Astrocyte (in vitro differentiated cells and primary cell): ENCODE data around the gene DCAF15. TPM values are rescaled to one million over a fixed set of nuclear protein-coding genes. Genes with fewer than 3 reads are reported as not detected.

Experiments used
- DNase-seq: peaks from one replicate; pipeline ENCODE4 v3.0.0-alpha.2; 2010; ENCODE audit warnings: low read depth
- FAIRE-seq: peaks from 2 replicates; lab custom pipeline; 2011; peaks lifted over from hg19 to GRCh38; lab: Jason Lieb, UNC
- H2AFZ ChIP-seq: 2 replicates; pipeline ENCODE4 v1.6.0; 2012; ENCODE audit warnings: low read depth, low read length, inconsistent platforms
- H3K27ac ChIP-seq: 2 replicates; pipeline ENCODE4 v1.5.1; 2011; ENCODE audit warnings: low read depth, low read length, inconsistent platforms
- H3K27me3 ChIP-seq: 2 replicates; pipeline ENCODE4 v1.6.0; 2011; ENCODE audit warnings: low read length, inconsistent platforms; ENCODE audit not compliant: insufficient read depth
- H3K36me3 ChIP-seq: 2 replicates; pipeline ENCODE4 v1.5.1; 2011; ENCODE audit warnings: low read length, inconsistent platforms; ENCODE audit not compliant: insufficient read depth
- H3K4me1 ChIP-seq: 2 replicates; pipeline ENCODE4 v1.5.1; 2011; ENCODE audit warnings: low read length, inconsistent platforms; ENCODE audit not compliant: insufficient read depth
- H3K4me2 ChIP-seq: 2 replicates; pipeline ENCODE4 v1.6.0; 2012; ENCODE audit warnings: low read length, inconsistent platforms
- H3K4me3 ChIP-seq: 2 replicates; pipeline ENCODE4 v1.5.1; 2011; ENCODE audit warnings: low read depth, mild to moderate bottlenecking, low read length, inconsistent platforms; ENCODE audit not compliant: insufficient read depth
- H3K79me2 ChIP-seq: 2 replicates; pipeline ENCODE4 v1.6.0; 2012; ENCODE audit warnings: mild to moderate bottlenecking, low read length, inconsistent platforms; ENCODE audit not compliant: insufficient read depth
- H3K9ac ChIP-seq: 2 replicates; pipeline ENCODE4 v1.6.0; 2012; ENCODE audit warnings: mild to moderate bottlenecking, low read length, inconsistent platforms
- H3K9me3 ChIP-seq: 2 replicates; pipeline ENCODE4 v1.5.1; 2012; ENCODE audit warnings: low read depth, mild to moderate bottlenecking, low read length, inconsistent platforms; ENCODE audit not compliant: insufficient read depth
- H4K20me1 ChIP-seq: 2 replicates; pipeline ENCODE4 v1.6.0; 2012; ENCODE audit warnings: low read length, inconsistent platforms; ENCODE audit not compliant: insufficient read depth
- H3K27ac Mint-ChIP-seq: one replicate; pipeline ENCODE4 v1.8.0; 2021; ENCODE audit warnings: mild to moderate bottlenecking, mixed read lengths; ENCODE audit not compliant: unreplicated experiment
- H3K27me3 Mint-ChIP-seq: one replicate; pipeline ENCODE4 v1.8.0; 2021; ENCODE audit warnings: low read depth, mixed read lengths; ENCODE audit not compliant: unreplicated experiment
- H3K36me3 Mint-ChIP-seq: one replicate; pipeline ENCODE4 v1.8.0; 2021; ENCODE audit warnings: low read depth, mixed read lengths; ENCODE audit not compliant: unreplicated experiment
- H3K4me1 Mint-ChIP-seq: one replicate; pipeline ENCODE4 v1.8.0; 2021; ENCODE audit warnings: low read depth, mixed read lengths; ENCODE audit not compliant: unreplicated experiment
- H3K4me3 Mint-ChIP-seq: one replicate; pipeline ENCODE4 v1.8.0; 2021; ENCODE audit warnings: mild to moderate bottlenecking, moderate library complexity, mixed read lengths; ENCODE audit not compliant: unreplicated experiment
- H3K9me3 Mint-ChIP-seq: one replicate; pipeline ENCODE4 v1.8.0; 2021; ENCODE audit warnings: mild to moderate bottlenecking, mixed read lengths; ENCODE audit not compliant: unreplicated experiment
- CTCF ChIP-seq: IDR thresholded peaks from 2 replicates; pipeline ENCODE4 v1.5.1; 2011; ENCODE audit warnings: low read depth, mild to moderate bottlenecking, inconsistent platforms, low read length, moderate library complexity; ENCODE audit not compliant: insufficient read depth
- EZH2 ChIP-seq: IDR thresholded peaks from 2 replicates; pipeline ENCODE4 v1.6.1; 2012; ENCODE audit warnings: mild to moderate bottlenecking, low read length, inconsistent platforms; ENCODE audit not compliant: insufficient read depth
- total RNA-seq: library from RNA; stranded (reverse); gene quantifications from 2 replicates; pipeline ENCODE4 v1.2.1, GENCODE V29; 2021

The DCAF15 gene
- total RNA-seq, 1 donor from 2014 or later: 32.2 TPM

- DNase-seq: no peak
Observed at GRCh38 chr19:13980340-13980739, 28.0 kb downstream of the DCAF15 start.

GRCh38 chr19:13981021-13981420 is 28.7 kb downstream of the DCAF15 start:
- Mint-ChIP-seq H3K27me3 (no peaks in the 10 kb centered on the region), H3K9me3 (no peaks in the 10 kb centered on the region), H3K4me1 (peaks cover 10% of the 10 kb centered on the region), H3K27ac (no peak overlapping the region), H3K36me3 (peaks cover 9% of the 10 kb centered on the region), H3K4me3 (no peak overlapping the region)
- Histone ChIP-seq H3K27me3 (no peaks in the 10 kb centered on the region), H3K4me1 (no peaks in the 10 kb centered on the region), H4K20me1 (peaks cover 5% of the 10 kb centered on the region), H3K9ac (no peak overlapping the region), H2AFZ (no peak overlapping the region), H3K4me2 (no peak overlapping the region), H3K36me3 (no peaks in the 10 kb centered on the region), H3K79me2 (no peaks in the 10 kb centered on the region), H3K4me3 (no peak overlapping the region), H3K27ac (no peak overlapping the region), H3K9me3 (no peaks in the 10 kb centered on the region)
- DNase-seq: no peak
- FAIRE-seq: no peak
- TF ChIP-seq EZH2: no peak
- no peak for TF ChIP-seq CTCF

More at GRCh38 chr19:13980340-13980739, 28.0 kb downstream of the DCAF15 start:
- Mint-ChIP-seq H3K4me3 (no peak overlapping the region), H3K4me1 (peaks cover 6% of the 10 kb centered on the region), H3K9me3 (no peaks in the 10 kb centered on the region), H3K27me3 (no peaks in the 10 kb centered on the region), H3K36me3 (peaks cover 14% of the 10 kb centered on the region), H3K27ac (no peak overlapping the region)
- H3K27me3 ChIP-seq: no peaks in the 10 kb centered on the region
- no peaks in the 10 kb centered on the region for H3K4me1 ChIP-seq
- H3K9ac ChIP-seq: no peak overlapping the region
- H3K27ac ChIP-seq: no peak overlapping the region
- H2AFZ ChIP-seq: no peak overlapping the region
- peaks cover under 1% of the 10 kb centered on the region for H4K20me1 ChIP-seq
- H3K79me2 ChIP-seq: no peaks in the 10 kb centered on the region
- TF ChIP-seq CTCF (no peak), EZH2 (no peak)
- no peaks in the 10 kb centered on the region for H3K9me3 ChIP-seq
- H3K4me3 ChIP-seq: no peak overlapping the region
- no peak overlapping the region for H3K4me2 ChIP-seq
- FAIRE-seq: no peak
- H3K36me3 ChIP-seq: no peaks in the 10 kb centered on the region

GRCh38 chr19:13981467-13981866 is 29.2 kb downstream of the DCAF15 start:
- H3K9me3 ChIP-seq: no peaks in the 10 kb centered on the region
- peaks cover 5% of the 10 kb centered on the region for H3K36me3 Mint-ChIP-seq
- no peaks in the 10 kb centered on the region for H3K9me3 Mint-ChIP-seq
- H2AFZ ChIP-seq: no peak overlapping the region
- H3K4me1 ChIP-seq: peaks cover 3% of the 10 kb centered on the region
- no peaks in the 10 kb centered on the region for H3K27me3 ChIP-seq
- H3K4me2 ChIP-seq: no peak overlapping the region
- H3K36me3 ChIP-seq: no peaks in the 10 kb centered on the region
- no peaks in the 10 kb centered on the region for H3K79me2 ChIP-seq
- peaks cover 5% of the 10 kb centered on the region for H4K20me1 ChIP-seq
- H3K4me3 Mint-ChIP-seq: no peak overlapping the region
- H3K4me3 ChIP-seq: no peak overlapping the region
- TF ChIP-seq CTCF (no peak), EZH2 (no peak)
- H3K27ac Mint-ChIP-seq: no peak overlapping the region
- FAIRE-seq (no peak), DNase-seq (no peak)
- H3K4me1 Mint-ChIP-seq: peaks cover 7% of the 10 kb centered on the region
- H3K27me3 Mint-ChIP-seq: no peaks in the 10 kb centered on the region
- no peak overlapping the region for H3K27ac ChIP-seq
- no peak overlapping the region for H3K9ac ChIP-seq
